Liver (tissue), 9 donors: ENCODE results near the gene BAIAP3. TPM values are rescaled to one million over a fixed set of nuclear protein-coding genes. Genes with fewer than 3 reads are reported as not detected.

ENCODE experiments used
- DNase-seq: peaks from one replicate; pipeline ENCODE4 v3.0.0-alpha.2; 2017; ENCODE audit warnings: low spot score
- H3K27ac ChIP-seq, 2 donors: one replicate each; pipeline ENCODE4 v1.7.0; 2013; ENCODE audit warnings: inconsistent platforms in 2 of 2, low read length in 2 of 2, control low read depth in 1 of 2, low read depth in 1 of 2, mild to moderate bottlenecking in 1 of 2
- H3K27me3 ChIP-seq, 4 donors: one replicate each; pipeline versions ENCODE4 v1.6.1 to v1.7.0; 2013; ENCODE audit warnings: low read length in 3 of 4, inconsistent platforms in 1 of 4, mild to moderate bottlenecking in 1 of 4, moderate library complexity in 1 of 4; ENCODE audit not compliant: control insufficient read depth in 4 of 4, insufficient read depth in 4 of 4
- H3K36me3 ChIP-seq, 4 donors: one replicate each; pipeline versions ENCODE4 v1.6.1 to v1.7.0; 2013; ENCODE audit warnings: low read length in 3 of 4, mild to moderate bottlenecking in 3 of 4, low read depth in 1 of 4, moderate library complexity in 1 of 4; ENCODE audit not compliant: control insufficient read depth in 4 of 4, insufficient read depth in 3 of 4
- H3K4me1 ChIP-seq, 4 donors: one replicate each; pipeline versions ENCODE4 v1.6.1 to v1.7.0; 2013; ENCODE audit warnings: low read length in 3 of 4, mild to moderate bottlenecking in 3 of 4, moderate library complexity in 1 of 4; ENCODE audit not compliant: control insufficient read depth in 4 of 4, insufficient read depth in 4 of 4
- H3K4me3 ChIP-seq, 3 donors: one replicate each; pipeline versions ENCODE4 v1.6.1 to v1.7.0; 2013; ENCODE audit warnings: low read length in 3 of 3, control low read depth in 1 of 3, low read depth in 1 of 3, mild to moderate bottlenecking in 1 of 3
- H3K9ac ChIP-seq, 2 donors: one replicate each; pipeline ENCODE4 v1.7.0; 2013; ENCODE audit warnings: low read length in 2 of 2, mild to moderate bottlenecking in 2 of 2, moderate library complexity in 2 of 2, control low read depth in 1 of 2, low read depth in 1 of 2
- H3K9me3 ChIP-seq, 4 donors: one replicate each; pipeline versions ENCODE4 v1.6.1 to v1.7.0; 2013; ENCODE audit warnings: low read length in 3 of 4; ENCODE audit not compliant: control insufficient read depth in 4 of 4
- ATF3 ChIP-seq: IDR thresholded peaks from 2 replicates; pipeline ENCODE4 v1.6.1; 2016; ENCODE audit warnings: antibody characterized with exemption
- CTCF ChIP-seq: fragments of 150-350 bp; IDR thresholded peaks from 2 replicates; pipeline ENCODE4 v1.5.1; 2017; ENCODE audit warnings: improper control_type of control experiment, low read depth, low read length; ENCODE audit not compliant: missing input control
- EGR1 ChIP-seq, 2 donors: IDR thresholded peaks; 2 replicates each; pipeline ENCODE4 v1.6.1; 2016 to 2018; ENCODE audit warnings: antibody characterized with exemption in 2 of 2, low read depth in 2 of 2
- FOXA2 ChIP-seq: IDR thresholded peaks from 2 replicates; pipeline ENCODE4 v1.6.1; 2016; ENCODE audit warnings: antibody characterized with exemption
- GABPA ChIP-seq, 2 donors: IDR thresholded peaks in 1 of 2; conservative IDR thresholded peaks in 1 of 2; 2 replicates each; pipeline ENCODE4 v1.6.1; 2016; ENCODE audit warnings: antibody characterized with exemption in 2 of 2, mild to moderate bottlenecking in 1 of 2, moderate library complexity in 1 of 2
- HNF4A ChIP-seq, 2 donors: conservative IDR thresholded peaks; 2 replicates each; pipeline ENCODE4 v1.6.1; 2016; ENCODE audit warnings: antibody characterized with exemption in 2 of 2, mild to moderate bottlenecking in 2 of 2
- HNF4G ChIP-seq: IDR thresholded peaks from 2 replicates; pipeline ENCODE4 v1.6.1; 2016; ENCODE audit warnings: antibody characterized with exemption
- JUND ChIP-seq, 2 donors: IDR thresholded peaks; 2 replicates each; pipeline ENCODE4 v1.6.1; 2016; ENCODE audit warnings: antibody characterized with exemption in 2 of 2
- MAX ChIP-seq: IDR thresholded peaks from 2 replicates; pipeline ENCODE4 v1.6.1; 2016; ENCODE audit warnings: antibody characterized with exemption
- NR2F2 ChIP-seq: IDR thresholded peaks from 2 replicates; pipeline ENCODE4 v1.6.1; 2016; ENCODE audit warnings: antibody characterized with exemption
- RAD21 ChIP-seq, 2 donors: IDR thresholded peaks; 2 replicates each; pipeline ENCODE4 v1.6.1; 2016; ENCODE audit warnings: antibody characterized with exemption in 2 of 2, mild to moderate bottlenecking in 2 of 2
- REST ChIP-seq: IDR thresholded peaks from 2 replicates; pipeline ENCODE4 v1.6.1; 2016; ENCODE audit warnings: antibody characterized with exemption, mild to moderate bottlenecking
- RXRA ChIP-seq, 2 donors: IDR thresholded peaks; 2 replicates each; pipeline ENCODE4 v1.6.1; 2017 to 2018; ENCODE audit warnings: antibody characterized with exemption in 2 of 2, mild to moderate bottlenecking in 1 of 2
- SP1 ChIP-seq: IDR thresholded peaks from 2 replicates; pipeline ENCODE4 v1.6.1; 2018; ENCODE audit warnings: antibody characterized with exemption, mild to moderate bottlenecking
- TAF1 ChIP-seq: conservative IDR thresholded peaks from 2 replicates; pipeline ENCODE4 v1.6.1; 2016; ENCODE audit warnings: antibody characterized with exemption, mild to moderate bottlenecking
- YY1 ChIP-seq: IDR thresholded peaks from 2 replicates; pipeline ENCODE4 v1.6.1; 2016; ENCODE audit warnings: antibody characterized with exemption, mild to moderate bottlenecking
- ZBTB33 ChIP-seq: IDR thresholded peaks from 2 replicates; pipeline ENCODE4 v1.6.1; 2016; ENCODE audit warnings: antibody characterized with exemption
- WGBS: extraction: QIAGEN DNeasy Blood & Tissue Kit; methylation state at CpG from one replicate; pipeline ENCODE4 v1.1.7; 2013; 5-methylcytosine and 5-hydroxymethylcytosine counted together
- polyA plus RNA-seq, 2 donors: library from polyadenylated mRNA; stranded (reverse) in 1 of 2; unstranded in 1 of 2; fragments of 200-250 nt in 1 of 2; fragments of >200 nt in 1 of 2; fragmentation: Nextera tagmentation in 1 of 2; extraction: Ambion mirVana in 1 of 2; gene quantifications; one replicate each; pipeline versions ENCODE4 v1.2.1 to v1.2.3, GENCODE V29; 2013 to 2015
- total RNA-seq, 2 donors: library from RNA; depleted of rRNA; stranded (reverse); fragments of >200 nt; gene quantifications; one replicate each; pipeline ENCODE4 v1.2.3, GENCODE V29; 2014
- donor health status: healthy.
- donor health status: healthy.
- donor health status: healthy.
- donor health status: healthy.
- donor health status: healthy.

BAIAP3 gene
- total and polyA plus RNA-seq, 4 donors = 1.6 to 3.8 (median 2.6) TPM

- DNase-seq = no peak
- no peaks in the 10 kb centered on the region for H3K9me3 ChIP-seq
- no peak overlapping the region for H3K27ac ChIP-seq
- no peak overlapping the region for H3K4me3 ChIP-seq
- peaks cover 38 to 75% (median 46%) of the 10 kb centered on the region in 4 donors for H3K36me3 ChIP-seq
- no peak overlapping the region for H3K9ac ChIP-seq
- TF ChIP-seq RAD21 (IDR thresholded peaks at IDR 0.05) (no peak), GABPA (IDR thresholded peaks at IDR 0.05 in 1 of 2, conservative IDR thresholded peaks at IDR 0.05 in 1 of 2) (no peak), HNF4A (conservative IDR thresholded peaks at IDR 0.05) (no peak), YY1 (no peak), ATF3 (no peak), SP1 (no peak), FOXA2 (no peak), EGR1 (IDR thresholded peaks at IDR 0.05; ENCODE audit: low read depth in 2 of 2) (no peak), CTCF (no peak), ZBTB33 (no peak), NR2F2 (no peak), TAF1 (no peak), JUND (IDR thresholded peaks at IDR 0.05) (no peak), HNF4G (no peak), REST (no peak), RXRA (IDR thresholded peaks at IDR 0.05) (no peak), MAX (no peak)
- peaks cover 0 to 14% (median 9%) of the 10 kb centered on the region in 4 donors for H3K4me1 ChIP-seq
- no peaks in the 10 kb centered on the region for H3K27me3 ChIP-seq
- WGBS = 94% methylated on average over 32 of the region's 32 CpGs
Observed at GRCh38 chr16:1317479-1318267, 15.8 kb upstream of the BAIAP3 start.
